ENCODE measurements around the gene ADAMTS7.
"Not testable (repeated sequence)": the region's sequence is repeated elsewhere in the genome, so short reads cannot be mapped to it uniquely, and the experiment has no call there.

Gene ADAMTS7

GRCh38 chr15:78763796-78764241 is 47.4 kb downstream of the ADAMTS7 start:
- TF ChIP-seq CTCF (IDR thresholded peaks at IDR 0.05) (no peak), ZFX (IDR thresholded peaks at IDR 0.05; ENCODE audit: borderline replicate concordance) (no peak)
- H3K27ac ChIP-seq, result no peak overlapping the region

GRCh38 chr15:78762985-78763795 is 48.1 kb downstream of the ADAMTS7 start:
- H3K27ac ChIP-seq, result no peak overlapping the region

GRCh38 chr15:78762386-78762961 is 48.8 kb downstream of the ADAMTS7 start:
- not testable (repeated sequence) for H3K27ac ChIP-seq

More at GRCh38 chr15:78762985-78763795, 48.1 kb downstream of the ADAMTS7 start:
- TF ChIP-seq ZFX (IDR thresholded peaks at IDR 0.05; ENCODE audit: borderline replicate concordance) (no peak), CTCF (IDR thresholded peaks at IDR 0.05) (no peak)

GRCh38 chr15:78761891-78762385 is 49.3 kb downstream of the ADAMTS7 start:
- TF ChIP-seq ZFX (IDR thresholded peaks at IDR 0.05; ENCODE audit: borderline replicate concordance), result no peak
- TF ChIP-seq CTCF (IDR thresholded peaks at IDR 0.05), result no peak
- H3K27ac ChIP-seq, result no peak overlapping the region

- H3K27ac ChIP-seq, result not testable (repeated sequence)
Observed at GRCh38 chr15:78761475-78761874, 49.8 kb downstream of the ADAMTS7 start.

- no peak for TF ChIP-seq CTCF (IDR thresholded peaks at IDR 0.05)
- TF ChIP-seq ZFX (IDR thresholded peaks at IDR 0.05; ENCODE audit: borderline replicate concordance), result no peak
- no peak overlapping the region for H3K27ac ChIP-seq
Observed at GRCh38 chr15:78761020-78761419, 50.2 kb downstream of the ADAMTS7 start.

- H3K27ac ChIP-seq, result not testable (repeated sequence)
Observed at GRCh38 chr15:78760091-78760882, 51.0 kb downstream of the ADAMTS7 start.

GRCh38 chr15:78759361-78759998 is 51.8 kb downstream of the ADAMTS7 start:
- H3K27ac ChIP-seq, result not testable (repeated sequence)

- not testable (repeated sequence) for H3K27ac ChIP-seq
Observed at GRCh38 chr15:78758486-78759200, 52.6 kb downstream of the ADAMTS7 start.

GRCh38 chr15:78758084-78758483 is 53.2 kb downstream of the ADAMTS7 start:
- not testable (repeated sequence) for H3K27ac ChIP-seq

All from 22Rv1 (cell line).